Measurements from ENCODE around the gene BDP1.
A peak's percentile ranks its signal among the peaks of the same experiment; 100 is the strongest.

BDP1 gene

GRCh38 chr5:71461360-71461759 is 5.9 kb downstream of the BDP1 start:
- TF ChIP-seq, protein P1, sequence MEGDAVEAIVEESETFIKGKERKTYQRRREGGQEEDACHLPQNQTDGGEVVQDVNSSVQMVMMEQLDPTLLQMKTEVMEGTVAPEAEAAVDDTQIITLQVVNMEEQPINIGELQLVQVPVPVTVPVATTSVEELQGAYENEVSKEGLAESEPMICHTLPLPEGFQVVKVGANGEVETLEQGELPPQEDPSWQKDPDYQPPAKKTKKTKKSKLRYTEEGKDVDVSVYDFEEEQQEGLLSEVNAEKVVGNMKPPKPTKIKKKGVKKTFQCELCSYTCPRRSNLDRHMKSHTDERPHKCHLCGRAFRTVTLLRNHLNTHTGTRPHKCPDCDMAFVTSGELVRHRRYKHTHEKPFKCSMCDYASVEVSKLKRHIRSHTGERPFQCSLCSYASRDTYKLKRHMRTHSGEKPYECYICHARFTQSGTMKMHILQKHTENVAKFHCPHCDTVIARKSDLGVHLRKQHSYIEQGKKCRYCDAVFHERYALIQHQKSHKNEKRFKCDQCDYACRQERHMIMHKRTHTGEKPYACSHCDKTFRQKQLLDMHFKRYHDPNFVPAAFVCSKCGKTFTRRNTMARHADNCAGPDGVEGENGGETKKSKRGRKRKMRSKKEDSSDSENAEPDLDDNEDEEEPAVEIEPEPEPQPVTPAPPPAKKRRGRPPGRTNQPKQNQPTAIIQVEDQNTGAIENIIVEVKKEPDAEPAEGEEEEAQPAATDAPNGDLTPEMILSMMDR (IDR thresholded peaks at IDR 0.05), result no peak

GRCh38 chr5:71471193-71471592 is 15.7 kb downstream of the BDP1 start:
- TF ChIP-seq, protein P1 (IDR thresholded peaks at IDR 0.05), result no peak

DNA sequence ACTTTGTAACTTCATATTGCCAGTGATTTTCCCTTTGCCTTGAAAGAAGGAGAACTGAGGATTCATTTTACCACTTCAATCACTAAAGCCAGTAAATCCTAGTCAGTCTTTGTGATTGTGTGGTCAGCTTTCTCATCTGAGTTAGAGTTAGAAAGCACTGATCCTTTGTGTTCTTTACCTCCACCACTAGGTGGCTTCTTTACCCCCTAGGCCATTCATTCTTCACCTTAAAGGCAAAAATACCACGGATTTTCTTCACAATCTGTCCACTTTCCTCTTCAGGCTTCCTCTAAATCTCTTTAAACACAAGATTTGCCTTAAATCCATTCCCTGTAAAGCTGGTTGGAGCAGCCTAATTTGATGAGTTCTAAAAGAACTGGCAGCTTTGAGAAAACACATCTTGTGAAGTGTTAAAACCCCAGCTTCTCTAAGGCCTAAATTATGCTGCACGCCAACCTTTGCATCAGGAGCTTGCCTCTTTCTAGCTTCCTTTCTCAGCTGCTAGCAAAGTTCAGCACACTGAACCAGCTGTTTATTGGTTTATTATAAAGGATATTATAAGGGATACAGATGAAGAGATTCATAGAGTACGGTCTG is 20.4 kb downstream of the BDP1 start:
- TF ChIP-seq, protein P1 (IDR thresholded peaks at IDR 0.05), result peak; percentile 69

GRCh38 chr5:71481441-71481840 is 26.0 kb downstream of the BDP1 start:
- TF ChIP-seq, protein P1 (IDR thresholded peaks at IDR 0.05), result no peak

- TF ChIP-seq, protein P1 (IDR thresholded peaks at IDR 0.05), result no peak
These were observed 26.7 kb downstream of the BDP1 start for GRCh38 chr5:71482132-71482531.

GRCh38 chr5:71483355-71483754 is 27.9 kb downstream of the BDP1 start:
- TF ChIP-seq, protein P1 (IDR thresholded peaks at IDR 0.05), result no peak

DNA sequence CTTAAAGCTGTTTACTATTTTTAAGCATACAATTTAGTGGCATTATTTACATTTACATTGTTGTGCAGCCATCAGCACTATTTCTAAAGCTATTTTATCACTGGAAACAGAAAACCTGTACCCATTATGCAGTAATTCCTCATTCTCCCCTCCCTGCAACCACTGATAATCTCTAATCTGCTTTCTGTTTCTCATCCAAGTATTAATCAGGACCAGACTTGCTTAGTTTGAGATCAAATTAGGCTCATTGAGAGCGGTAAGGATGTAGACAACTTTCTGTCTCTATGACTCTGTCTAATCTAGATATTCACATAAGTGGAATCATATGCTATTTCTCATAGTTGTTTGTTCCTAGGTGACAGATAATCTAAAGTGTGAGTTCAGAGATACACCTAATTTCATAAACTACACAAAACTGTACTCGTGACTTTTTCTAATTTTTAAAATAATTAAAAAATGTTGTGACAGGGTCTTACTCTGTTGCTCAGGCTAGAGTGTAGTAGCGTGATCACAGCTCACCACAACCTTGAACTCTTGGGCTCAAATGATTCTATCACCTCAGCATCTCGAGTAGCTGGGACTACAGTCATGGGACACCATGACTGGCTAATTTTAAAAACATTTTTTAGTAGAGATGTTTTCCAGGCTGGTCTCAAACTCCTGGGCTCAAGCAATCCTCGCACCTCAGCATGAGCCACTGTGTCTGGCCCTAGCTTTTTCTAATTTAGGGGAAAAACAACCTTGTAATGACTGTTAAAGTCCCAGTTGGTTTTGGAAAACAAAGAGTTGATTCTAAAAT is 37.6 kb downstream of the BDP1 start:
- TF ChIP-seq, protein P1 (IDR thresholded peaks at IDR 0.05), result no peak
